ENCODE results near the gene CILP. TPM values are rescaled to one million over a fixed set of nuclear protein-coding genes. Genes with fewer than 3 reads are reported as not detected.

Gene CILP
- polyA plus RNA-seq, 10 donors: 24.4 to 44.1 (median 33.0) TPM

- DNase-seq: no peak
Measured at GRCh38 chr15:65164139-65164538, 47.1 kb downstream of the CILP start.

- no peak for DNase-seq
Measured at GRCh38 chr15:65163041-65163440, 48.2 kb downstream of the CILP start.

GRCh38 chr15:65156692-65157091 is 54.6 kb downstream of the CILP start:
- no peak for DNase-seq

GRCh38 chr15:65154720-65155119 is 56.6 kb downstream of the CILP start:
- DNase-seq: no peak

GRCh38 chr15:65147902-65148301 is 63.4 kb downstream of the CILP start:
- DNase-seq: no peak

GRCh38 chr15:65146438-65146837 is 64.8 kb downstream of the CILP start:
- peak in 1 of 3 donors; percentile 9 for DNase-seq

Other genes with a start within 250 kb of the CILP start
- 10 to 100 TPM; 65.6 to 89.1 (median 80.8) TPM for gene SPG21, start 221.6 kb downstream of the CILP start, polyA plus RNA-seq (ENCODE audit: insufficient read length in 10 of 10)
- gene MTFMT, start 181.8 kb downstream of the CILP start, polyA plus RNA-seq (ENCODE audit: insufficient read length in 10 of 10): 10 to 100 TPM in 3 of 10 donors, 1 to 10 TPM in 7; 6.2 to 11.6 (median 9.2) TPM
- gene SLC51B, start 166.1 kb downstream of the CILP start, polyA plus RNA-seq (ENCODE audit: insufficient read length in 10 of 10): 1 to 10 TPM; 1.2 to 2.3 (median 1.6) TPM
- 10 to 100 TPM; 10.9 to 16.4 (median 12.7) TPM for gene RASL12, start 143.5 kb downstream of the CILP start, polyA plus RNA-seq (ENCODE audit: insufficient read length in 10 of 10)
- 1 to 10 TPM in 8 of 10 donors, under 1 TPM in 2; 0.62 to 2.6 (median 1.5) TPM for gene KBTBD13, start 134.7 kb downstream of the CILP start, polyA plus RNA-seq (ENCODE audit: insufficient read length in 10 of 10)
- 1 to 10 TPM; 2.4 to 6.6 (median 4.1) TPM for gene UBAP1L, start 96.3 kb downstream of the CILP start, polyA plus RNA-seq (ENCODE audit: insufficient read length in 10 of 10)
- 10 to 100 TPM; 15.7 to 26.6 (median 20.3) TPM for gene PDCD7, start 77.7 kb downstream of the CILP start, polyA plus RNA-seq (ENCODE audit: insufficient read length in 10 of 10)
- gene CLPX, start 26.1 kb downstream of the CILP start, polyA plus RNA-seq (ENCODE audit: insufficient read length in 10 of 10): 10 to 100 TPM; 35.5 to 46.6 (median 43.1) TPM
- 10 to 100 TPM in 9 of 10 donors, 1 to 10 TPM in 1; 9.3 to 14.1 (median 12.5) TPM for gene PARP16, start 75.4 kb upstream of the CILP start, polyA plus RNA-seq (ENCODE audit: insufficient read length in 10 of 10)
- gene RNU5A-1, start 84.6 kb upstream of the CILP start, polyA plus RNA-seq (ENCODE audit: insufficient read length in 10 of 10): not detected
- gene RNU5B-1, start 93.2 kb upstream of the CILP start, polyA plus RNA-seq (ENCODE audit: insufficient read length in 10 of 10): not detected
- 1 to 10 TPM; 1.6 to 3.3 (median 2.8) TPM for gene IGDCC3, start 166.5 kb upstream of the CILP start, polyA plus RNA-seq (ENCODE audit: insufficient read length in 10 of 10)
- gene IGDCC4, start 211.5 kb upstream of the CILP start, polyA plus RNA-seq (ENCODE audit: insufficient read length in 10 of 10): 100 to 1,000 TPM in 2 of 10 donors, 10 to 100 TPM in 8; 66.7 to 104 (median 86.6) TPM